Ovary (tissue), 3 donors: Measurements from ENCODE around the gene USP30.

ENCODE experiments used
- POLR2A ChIP-seq: fragments of 450-650 bp; IDR thresholded peaks from one replicate; pipeline ENCODE4 v1.6.1; 2017; ENCODE audit warnings: antibody characterized with exemption, mild to moderate bottlenecking, moderate library complexity
- TF ChIP-seq, protein P1 (sequence below), 3 donors: fragments of 450-650 bp in 2 of 3; fragments of 200-600 bp in 1 of 3; IDR thresholded peaks; one replicate each; pipeline versions ENCODE4 v1.5.1 to v1.8.0; 2016 to 2022; ENCODE audit warnings: antibody characterized with exemption in 3 of 3, mild to moderate bottlenecking in 1 of 3
- donor health status: DM: no; HTN: no; CAD: no.

GRCh38 chr12:109137055-109137454 lies 84.7 kb downstream of the USP30 start:
- TF ChIP-seq, protein P1, sequence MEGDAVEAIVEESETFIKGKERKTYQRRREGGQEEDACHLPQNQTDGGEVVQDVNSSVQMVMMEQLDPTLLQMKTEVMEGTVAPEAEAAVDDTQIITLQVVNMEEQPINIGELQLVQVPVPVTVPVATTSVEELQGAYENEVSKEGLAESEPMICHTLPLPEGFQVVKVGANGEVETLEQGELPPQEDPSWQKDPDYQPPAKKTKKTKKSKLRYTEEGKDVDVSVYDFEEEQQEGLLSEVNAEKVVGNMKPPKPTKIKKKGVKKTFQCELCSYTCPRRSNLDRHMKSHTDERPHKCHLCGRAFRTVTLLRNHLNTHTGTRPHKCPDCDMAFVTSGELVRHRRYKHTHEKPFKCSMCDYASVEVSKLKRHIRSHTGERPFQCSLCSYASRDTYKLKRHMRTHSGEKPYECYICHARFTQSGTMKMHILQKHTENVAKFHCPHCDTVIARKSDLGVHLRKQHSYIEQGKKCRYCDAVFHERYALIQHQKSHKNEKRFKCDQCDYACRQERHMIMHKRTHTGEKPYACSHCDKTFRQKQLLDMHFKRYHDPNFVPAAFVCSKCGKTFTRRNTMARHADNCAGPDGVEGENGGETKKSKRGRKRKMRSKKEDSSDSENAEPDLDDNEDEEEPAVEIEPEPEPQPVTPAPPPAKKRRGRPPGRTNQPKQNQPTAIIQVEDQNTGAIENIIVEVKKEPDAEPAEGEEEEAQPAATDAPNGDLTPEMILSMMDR (IDR thresholded peaks at IDR 0.05), result no peak
- no peak for TF ChIP-seq POLR2A
